Gastroesophageal sphincter (tissue), 4 donors: ENCODE results near the gene TRMU. TPM values are rescaled to one million over a fixed set of nuclear protein-coding genes. Genes with fewer than 3 reads are reported as not detected.

Experiments
- ATAC-seq: fragments of 150-250 bp; one replicate; pipeline ENCODE4 v1.9.1; 2016; ENCODE audit warnings: mild to moderate bottlenecking, moderate library complexity
- H3K27ac ChIP-seq, 4 donors: fragments of 200-600 bp; sonication (generic) in 3 of 4; 1 replicate in 3 of 4; 2 replicates in 1 of 4; pipeline ENCODE4 v1.5.1; 2016 to 2019
- H3K27me3 ChIP-seq: fragments of 200-600 bp; sonication (generic); one replicate; pipeline ENCODE4 v1.5.1; 2019
- H3K36me3 ChIP-seq, 2 donors: fragments of 200-600 bp; sonication (generic); one replicate each; pipeline ENCODE4 v1.5.1; 2019; ENCODE audit warnings: control low read depth in 1 of 2
- H3K4me1 ChIP-seq, 3 donors: fragments of 200-600 bp; sonication (generic); 1 replicate in 2 of 3; 2 replicates in 1 of 3; pipeline ENCODE4 v1.5.1; 2016 to 2019; ENCODE audit warnings: control low read depth in 2 of 3
- H3K4me3 ChIP-seq, 2 donors: fragments of 200-600 bp; sonication (generic); one replicate each; pipeline ENCODE4 v1.5.1; 2019; ENCODE audit warnings: mild to moderate bottlenecking in 1 of 2, moderate library complexity in 1 of 2
- H3K9me3 ChIP-seq, 3 donors: fragments of 200-600 bp; sonication (generic); one replicate each; pipeline ENCODE4 v1.5.1; 2017 to 2019; ENCODE audit warnings: control low read depth in 2 of 3
- CTCF ChIP-seq, 4 experiments: fragments of 200-600 bp in 2 of 4; fragments of 450-650 bp in 2 of 4; sonication (generic) in 1 of 4; IDR thresholded peaks; one replicate each; pipeline ENCODE4 v1.5.1; 2017 to 2019; ENCODE audit warnings: antibody characterized with exemption in 4 of 4, mild to moderate bottlenecking in 2 of 4, moderate library complexity in 2 of 4
- EP300 ChIP-seq: sonication (generic); formaldehyde crosslinking; IDR thresholded peaks from one replicate; pipeline ENCODE4 v1.6.1; 2017; ENCODE audit warnings: antibody characterized with exemption, mild to moderate bottlenecking
- POLR2A ChIP-seq, 2 donors: fragments of 450-650 bp; IDR thresholded peaks; one replicate each; pipeline ENCODE4 v1.6.1; 2017; ENCODE audit warnings: antibody characterized with exemption in 2 of 2, mild to moderate bottlenecking in 2 of 2, moderate library complexity in 1 of 2
- POLR2AphosphoS5 ChIP-seq: sonication (generic); formaldehyde crosslinking; IDR thresholded peaks from one replicate; pipeline ENCODE4 v1.6.1; 2017; ENCODE audit warnings: antibody characterized with exemption
- WGBS, 2 donors: methylation state at CpG; one replicate each; pipeline ENCODE4 v1.1.5; 2018; ENCODE audit warnings: low coverage in 1 of 2; 5-methylcytosine and 5-hydroxymethylcytosine counted together
- total RNA-seq, 4 donors: library from RNA; depleted of rRNA; stranded (reverse); fragments of >200 nt; gene quantifications; one replicate each; pipeline ENCODE4 v1.1.0, GENCODE V29; 2016

TRMU gene
- total RNA-seq, 4 donors from 2014 or later: 9.9 to 33.8 (median 24.6) TPM

GRCh38 chr22:46373159-46373558 lies 37.6 kb downstream of the TRMU start:
- ATAC-seq: no peak
- no peak overlapping the region for H3K27ac ChIP-seq
- peaks cover 19% of the 10 kb centered on the region for H3K27me3 ChIP-seq
- TF ChIP-seq CTCF (IDR thresholded peaks at IDR 0.05) (no peak), EP300 (no peak), POLR2AphosphoS5 (no peak), POLR2A (IDR thresholded peaks at IDR 0.05) (no peak)
- H3K9me3 ChIP-seq: peaks cover 0 to 19% (median 0%) of the 10 kb centered on the region in 3 donors
- H3K36me3 ChIP-seq: no peaks in the 10 kb centered on the region
- WGBS, 2 donors: 17% methylated on average over 1 of the region's 8 CpGs; no CpG with 5 or more reads in 1 of the 2 donors
- no peaks in the 10 kb centered on the region for H3K4me1 ChIP-seq
- H3K4me3 ChIP-seq: no peak overlapping the region

- Histone ChIP-seq H3K27me3 (peaks cover 18% of the 10 kb centered on the region), H3K27ac (no peak overlapping the region), H3K4me3 (no peak overlapping the region), H3K36me3 (no peaks in the 10 kb centered on the region), H3K4me1 (no peaks in the 10 kb centered on the region), H3K9me3 (peaks cover 0 to 19% (median 0%) of the 10 kb centered on the region in 3 donors)
- ATAC-seq: no peak
- 68 to 71% methylated on average over 4 to 7 of the region's 31 CpGs for WGBS, 2 donors
- no peak for TF ChIP-seq EP300
Measured at GRCh38 chr22:46373921-46374662, 38.6 kb downstream of the TRMU start.

- no peaks in the 10 kb centered on the region for H3K36me3 ChIP-seq
- no peak overlapping the region for H3K27ac ChIP-seq
- 92 to 98% methylated on average over 10 to 13 of the region's 38 CpGs for WGBS, 2 donors
- ATAC-seq: no peak
- H3K4me3 ChIP-seq: no peak overlapping the region
- H3K27me3 ChIP-seq: peaks cover 18% of the 10 kb centered on the region
- no peak for TF ChIP-seq POLR2A (IDR thresholded peaks at IDR 0.05)
- TF ChIP-seq EP300: no peak
- H3K9me3 ChIP-seq: peaks cover 0 to 19% (median 0%) of the 10 kb centered on the region in 3 donors
- no peaks in the 10 kb centered on the region for H3K4me1 ChIP-seq
Measured at GRCh38 chr22:46374663-46375474, 39.4 kb downstream of the TRMU start.

- H3K4me3 ChIP-seq: no peak overlapping the region
- no peak overlapping the region for H3K27ac ChIP-seq
- H3K4me1 ChIP-seq: no peaks in the 10 kb centered on the region
- H3K36me3 ChIP-seq: no peaks in the 10 kb centered on the region
- H3K27me3 ChIP-seq: peaks cover 18% of the 10 kb centered on the region
- no peak for ATAC-seq
- no peak for TF ChIP-seq POLR2AphosphoS5
- TF ChIP-seq EP300: no peak
- TF ChIP-seq CTCF (IDR thresholded peaks at IDR 0.05): no peak
- no peak for TF ChIP-seq POLR2A (IDR thresholded peaks at IDR 0.05)
- H3K9me3 ChIP-seq: peaks cover 0 to 19% (median 0%) of the 10 kb centered on the region in 3 donors
- WGBS, 2 donors: 96 to 100% methylated on average over 3 of the region's 3 CpGs
Measured at GRCh38 chr22:46376111-46376510, 40.6 kb downstream of the TRMU start.

- no peak for TF ChIP-seq POLR2AphosphoS5
- no peak for TF ChIP-seq CTCF (IDR thresholded peaks at IDR 0.05)
- no peak for TF ChIP-seq EP300
- TF ChIP-seq POLR2A (IDR thresholded peaks at IDR 0.05): no peak
- Histone ChIP-seq H3K27ac (no peak overlapping the region), H3K27me3 (peaks cover 18% of the 10 kb centered on the region), H3K4me3 (no peak overlapping the region), H3K4me1 (no peaks in the 10 kb centered on the region), H3K9me3 (peaks cover 0 to 19% (median 0%) of the 10 kb centered on the region in 3 donors), H3K36me3 (no peaks in the 10 kb centered on the region)
- 83 to 96% methylated on average over 1 to 11 of the region's 19 CpGs for WGBS, 2 donors
- no peak for ATAC-seq
Measured at GRCh38 chr22:46376908-46377524, 41.5 kb downstream of the TRMU start.
